ENCODE measurements around the gene LIPG.

The LIPG gene

GRCh38 chr18:49632588-49632987 lies 70.7 kb downstream of the LIPG start:
- Histone ChIP-seq H4K91ac (ENCODE audit: low read depth, low read length, poor library complexity) (no peak overlapping the region), H2AK5ac (ENCODE audit: low read depth, low read length) (no peak overlapping the region), H3K4me1 (ENCODE audit: control insufficient read depth in 2 of 2, insufficient read depth in 1 of 2, low read depth in 1 of 2, low read length in 2 of 2) (peaks cover 3 to 19% of the 10 kb centered on the region in 2 donors), H3K27ac (replicated peaks; ENCODE audit: low read length) (no peak overlapping the region), H3K4me3 (ENCODE audit: low read length in 2 of 2) (no peak overlapping the region), H3K4me2 (ENCODE audit: insufficient read depth, low read length, poor library complexity, severe bottlenecking) (no peak overlapping the region), H3K23ac (ENCODE audit: low read depth, low read length, poor library complexity) (no peak overlapping the region), H3K9me3 (replicated peaks in 1 of 2; ENCODE audit: control insufficient read depth in 2 of 2, insufficient read depth in 1 of 2, low read depth in 1 of 2, low read length in 2 of 2) (peaks cover 2 to 4% of the 10 kb centered on the region in 2 donors), H2AFZ (ENCODE audit: low read length) (peak overlapping the region; percentile 11), H2BK120ac (ENCODE audit: low read depth, low read length) (no peak overlapping the region), H3K4ac (ENCODE audit: low read length) (no peak overlapping the region), H2BK5ac (ENCODE audit: low read length) (no peak overlapping the region), H2BK12ac (ENCODE audit: low read length) (no peak overlapping the region), H3K36me3 (replicated peaks in 1 of 2; ENCODE audit: control insufficient read depth in 2 of 2, insufficient read depth in 2 of 2, low read length in 2 of 2) (no peaks in the 10 kb centered on the region), H3K18ac (ENCODE audit: low read length) (peak overlapping the region; percentile 49), H3K79me1 (ENCODE audit: low read depth, low read length) (no peaks in the 10 kb centered on the region), H3K9ac (ENCODE audit: low read depth, low read length, poor library complexity) (no peak overlapping the region), H3K14ac (ENCODE audit: low read length) (no peak overlapping the region), H4K8ac (ENCODE audit: low read depth, low read length) (no peak overlapping the region), H2BK15ac (ENCODE audit: low read length) (no peak overlapping the region), H3K27me3 (ENCODE audit: control insufficient read depth in 3 of 3, insufficient read depth in 3 of 3, low read depth in 1 of 3, low read length in 3 of 3) (no peaks in the 10 kb centered on the region)
- no peak for DNase-seq (ENCODE audit: low spot score)
- no CpG with 5 or more reads among the region's 10 CpGs for WGBS, 2 donors (ENCODE audit: extremely low coverage in 2 of 2, insufficient read length in 2 of 2, insufficient replicate concordance in 1 of 2)

DNA sequence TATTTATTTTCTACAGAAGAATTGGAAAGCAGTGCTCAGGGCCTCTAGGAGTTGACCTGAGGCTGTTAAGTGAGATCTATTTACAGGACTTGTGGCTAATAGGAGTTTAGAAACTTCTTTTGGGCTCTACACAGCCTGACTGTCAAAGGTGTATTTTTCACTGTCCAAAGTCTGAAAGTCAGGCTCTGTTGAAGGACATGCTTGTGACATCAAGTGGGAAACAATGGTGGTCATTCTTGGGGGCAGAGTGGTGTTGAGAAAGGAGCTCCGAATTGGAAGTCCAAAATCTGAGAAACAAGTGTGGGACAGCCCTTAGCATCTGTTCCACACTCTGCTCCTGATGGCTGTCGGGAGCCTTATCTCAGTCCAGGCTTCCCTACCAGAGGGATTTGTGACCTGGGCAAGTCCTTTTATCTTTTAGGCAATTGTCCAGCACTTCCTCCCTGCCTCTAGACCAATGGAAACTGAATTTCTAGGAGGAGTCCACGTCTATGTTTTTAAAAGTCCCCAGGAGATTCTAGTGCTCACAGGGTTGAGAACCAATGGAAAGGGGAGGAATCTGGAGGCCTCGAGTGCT lies 76.4 kb downstream of the LIPG start:
- H3K27ac ChIP-seq (replicated peaks; ENCODE audit: low read length) = no peak overlapping the region
- H3K4me2 ChIP-seq (ENCODE audit: insufficient read depth, low read length, poor library complexity, severe bottlenecking) = no peak overlapping the region
- no peak overlapping the region for H2BK5ac ChIP-seq (ENCODE audit: low read length)
- H3K4me3 ChIP-seq (ENCODE audit: low read length in 2 of 2) = no peak overlapping the region
- H2BK120ac ChIP-seq (ENCODE audit: low read depth, low read length) = no peak overlapping the region
- no CpG with 5 or more reads among the region's 4 CpGs for WGBS, 2 donors (ENCODE audit: extremely low coverage in 2 of 2, insufficient read length in 2 of 2, insufficient replicate concordance in 1 of 2)
- no peaks in the 10 kb centered on the region for H3K27me3 ChIP-seq (ENCODE audit: control insufficient read depth in 3 of 3, insufficient read depth in 3 of 3, low read depth in 1 of 3, low read length in 3 of 3)
- H3K23ac ChIP-seq (ENCODE audit: low read depth, low read length, poor library complexity) = no peak overlapping the region
- no peak overlapping the region for H3K14ac ChIP-seq (ENCODE audit: low read length)
- no peaks in the 10 kb centered on the region for H3K79me1 ChIP-seq (ENCODE audit: low read depth, low read length)
- no peak overlapping the region for H4K8ac ChIP-seq (ENCODE audit: low read depth, low read length)
- H3K9me3 ChIP-seq (replicated peaks in 1 of 2; ENCODE audit: control insufficient read depth in 2 of 2, insufficient read depth in 1 of 2, low read depth in 1 of 2, low read length in 2 of 2) = peaks cover 3 to 12% of the 10 kb centered on the region in 2 donors
- no peak overlapping the region for H2BK15ac ChIP-seq (ENCODE audit: low read length)
- H2BK12ac ChIP-seq (ENCODE audit: low read length) = no peak overlapping the region
- no peak overlapping the region for H4K91ac ChIP-seq (ENCODE audit: low read depth, low read length, poor library complexity)
- no peak for DNase-seq (ENCODE audit: low spot score)
- no peak overlapping the region for H2AFZ ChIP-seq (ENCODE audit: low read length)
- H3K36me3 ChIP-seq (replicated peaks in 1 of 2; ENCODE audit: control insufficient read depth in 2 of 2, insufficient read depth in 2 of 2, low read length in 2 of 2) = no peaks in the 10 kb centered on the region
- no peak overlapping the region for H3K9ac ChIP-seq (ENCODE audit: low read depth, low read length, poor library complexity)
- no peak overlapping the region for H2AK5ac ChIP-seq (ENCODE audit: low read depth, low read length)
- no peak overlapping the region for H3K18ac ChIP-seq (ENCODE audit: low read length)
- H3K4me1 ChIP-seq (ENCODE audit: control insufficient read depth in 2 of 2, insufficient read depth in 1 of 2, low read depth in 1 of 2, low read length in 2 of 2) = peaks cover 6 to 7% of the 10 kb centered on the region in 2 donors
- H3K4ac ChIP-seq (ENCODE audit: low read length) = no peak overlapping the region

DNA sequence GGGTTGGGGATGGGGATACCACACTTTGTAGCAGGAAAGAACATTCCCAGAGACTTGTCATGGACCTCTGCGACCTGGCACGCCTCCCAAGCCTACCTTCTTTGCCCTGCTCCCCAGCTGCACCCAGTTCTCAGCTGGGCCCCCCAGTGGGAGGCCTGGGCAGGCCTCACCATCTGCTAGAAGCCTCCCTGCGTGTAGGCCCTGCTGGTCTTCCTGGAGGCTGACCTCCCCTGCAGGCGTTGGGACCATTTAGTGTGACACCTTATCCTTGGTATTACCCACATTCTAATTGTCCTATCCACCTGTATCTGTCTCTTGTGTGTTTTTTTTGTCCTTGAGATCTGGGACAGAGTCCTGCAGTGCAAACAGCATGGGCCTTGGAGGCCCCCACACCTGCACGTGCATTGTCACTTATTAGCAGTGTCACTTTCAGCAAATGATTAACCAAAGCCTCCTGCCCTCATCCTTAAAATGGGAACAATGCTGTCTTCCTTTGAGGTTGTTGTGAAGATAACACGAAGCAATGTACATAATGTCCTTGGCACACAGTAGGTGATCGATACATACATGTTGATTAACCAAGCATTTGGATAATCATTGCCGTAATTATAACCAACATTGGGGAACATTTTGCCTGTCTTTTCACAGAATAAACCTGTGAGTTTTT lies 77.2 kb downstream of the LIPG start:
- Histone ChIP-seq H2BK5ac (ENCODE audit: low read length) (no peak overlapping the region), H3K4ac (ENCODE audit: low read length) (no peak overlapping the region), H2AK5ac (ENCODE audit: low read depth, low read length) (peak overlapping the region; percentile 26), H2BK12ac (ENCODE audit: low read length) (no peak overlapping the region), H3K9ac (ENCODE audit: low read depth, low read length, poor library complexity) (no peak overlapping the region), H2AFZ (ENCODE audit: low read length) (no peak overlapping the region), H3K36me3 (replicated peaks in 1 of 2; ENCODE audit: control insufficient read depth in 2 of 2, insufficient read depth in 2 of 2, low read length in 2 of 2) (no peaks in the 10 kb centered on the region), H4K8ac (ENCODE audit: low read depth, low read length) (no peak overlapping the region), H2BK15ac (ENCODE audit: low read length) (no peak overlapping the region), H3K27me3 (ENCODE audit: control insufficient read depth in 3 of 3, insufficient read depth in 3 of 3, low read depth in 1 of 3, low read length in 3 of 3) (no peaks in the 10 kb centered on the region), H4K91ac (ENCODE audit: low read depth, low read length, poor library complexity) (no peak overlapping the region), H3K4me3 (ENCODE audit: low read length in 2 of 2) (no peak overlapping the region), H3K27ac (replicated peaks; ENCODE audit: low read length) (no peak overlapping the region), H3K23ac (ENCODE audit: low read depth, low read length, poor library complexity) (no peak overlapping the region), H3K14ac (ENCODE audit: low read length) (peak overlapping the region; percentile 60), H2BK120ac (ENCODE audit: low read depth, low read length) (no peak overlapping the region), H3K4me1 (ENCODE audit: control insufficient read depth in 2 of 2, insufficient read depth in 1 of 2, low read depth in 1 of 2, low read length in 2 of 2) (peaks cover 6 to 7% of the 10 kb centered on the region in 2 donors), H3K4me2 (ENCODE audit: insufficient read depth, low read length, poor library complexity, severe bottlenecking) (no peak overlapping the region), H3K9me3 (replicated peaks in 1 of 2; ENCODE audit: control insufficient read depth in 2 of 2, insufficient read depth in 1 of 2, low read depth in 1 of 2, low read length in 2 of 2) (peaks cover 3 to 12% of the 10 kb centered on the region in 2 donors), H3K79me1 (ENCODE audit: low read depth, low read length) (no peaks in the 10 kb centered on the region), H3K18ac (ENCODE audit: low read length) (peak overlapping the region; percentile 40)
- no CpG with 5 or more reads among the region's 8 CpGs for WGBS, 2 donors (ENCODE audit: extremely low coverage in 2 of 2, insufficient read length in 2 of 2, insufficient replicate concordance in 1 of 2)
- no peak for DNase-seq (ENCODE audit: low spot score)

- Histone ChIP-seq H3K4me2 (ENCODE audit: insufficient read depth, low read length, poor library complexity, severe bottlenecking) (no peak overlapping the region), H3K27ac (replicated peaks; ENCODE audit: low read length) (no peak overlapping the region), H2AFZ (ENCODE audit: low read length) (peak overlapping the region; percentile 70), H2BK15ac (ENCODE audit: low read length) (peak overlapping the region; percentile 92), H3K4me1 (ENCODE audit: control insufficient read depth in 2 of 2, insufficient read depth in 1 of 2, low read depth in 1 of 2, low read length in 2 of 2) (peaks cover 6 to 7% of the 10 kb centered on the region in 2 donors), H3K23ac (ENCODE audit: low read depth, low read length, poor library complexity) (no peak overlapping the region), H2BK5ac (ENCODE audit: low read length) (no peak overlapping the region), H2AK5ac (ENCODE audit: low read depth, low read length) (peak overlapping the region; percentile 71), H3K4ac (ENCODE audit: low read length) (no peak overlapping the region), H3K9ac (ENCODE audit: low read depth, low read length, poor library complexity) (peak overlapping the region; percentile 34), H3K36me3 (replicated peaks in 1 of 2; ENCODE audit: control insufficient read depth in 2 of 2, insufficient read depth in 2 of 2, low read length in 2 of 2) (no peaks in the 10 kb centered on the region), H3K18ac (ENCODE audit: low read length) (peak overlapping the region; percentile 60), H3K4me3 (ENCODE audit: low read length in 2 of 2) (peak overlapping the region in 1 of 2 donors; percentile 11), H3K27me3 (ENCODE audit: control insufficient read depth in 3 of 3, insufficient read depth in 3 of 3, low read depth in 1 of 3, low read length in 3 of 3) (no peaks in the 10 kb centered on the region), H4K8ac (ENCODE audit: low read depth, low read length) (peak overlapping the region; percentile 23), H2BK120ac (ENCODE audit: low read depth, low read length) (peak overlapping the region; percentile 38), H3K79me1 (ENCODE audit: low read depth, low read length) (no peaks in the 10 kb centered on the region), H4K91ac (ENCODE audit: low read depth, low read length, poor library complexity) (no peak overlapping the region), H3K9me3 (replicated peaks in 1 of 2; ENCODE audit: control insufficient read depth in 2 of 2, insufficient read depth in 1 of 2, low read depth in 1 of 2, low read length in 2 of 2) (peaks cover 3 to 12% of the 10 kb centered on the region in 2 donors), H2BK12ac (ENCODE audit: low read length) (peak overlapping the region; percentile 63), H3K14ac (ENCODE audit: low read length) (no peak overlapping the region)
- no peak for DNase-seq (ENCODE audit: low spot score)
- no CpG with 5 or more reads among the region's 13 CpGs for WGBS, 2 donors (ENCODE audit: extremely low coverage in 2 of 2, insufficient read length in 2 of 2, insufficient replicate concordance in 1 of 2)
Measured at GRCh38 chr18:49639643-49640391, 78.0 kb downstream of the LIPG start.

All from neuronal stem cell (in vitro differentiated cells).